HG02759 (cell line): ENCODE data around the gene ZNF319.

Source experiments
- ATAC-seq: cut with Tn5 transposase; IDR thresholded peaks from one replicate; pipeline ENCODE4 v1.9.1; 2021; ENCODE audit warnings: mild to moderate bottlenecking, moderate library complexity; ENCODE audit not compliant: unreplicated experiment

ZNF319 gene

GRCh38 chr16:57999971-58000705, at the start of gene ZNF319:
TSS of gene ZNF319 (minus strand) at chr16:58000672. CDS start at chr16:57998265, 2,407 bp downstream.
- ATAC-seq, result peak; percentile 20

GRCh38 chr16:58049232-58050185, 49.0 kb upstream of the ZNF319 start:
- ATAC-seq, result no peak

GRCh38 chr16:58048494-58049231, 48.2 kb upstream of the ZNF319 start:
- ATAC-seq, result no peak

DNA sequence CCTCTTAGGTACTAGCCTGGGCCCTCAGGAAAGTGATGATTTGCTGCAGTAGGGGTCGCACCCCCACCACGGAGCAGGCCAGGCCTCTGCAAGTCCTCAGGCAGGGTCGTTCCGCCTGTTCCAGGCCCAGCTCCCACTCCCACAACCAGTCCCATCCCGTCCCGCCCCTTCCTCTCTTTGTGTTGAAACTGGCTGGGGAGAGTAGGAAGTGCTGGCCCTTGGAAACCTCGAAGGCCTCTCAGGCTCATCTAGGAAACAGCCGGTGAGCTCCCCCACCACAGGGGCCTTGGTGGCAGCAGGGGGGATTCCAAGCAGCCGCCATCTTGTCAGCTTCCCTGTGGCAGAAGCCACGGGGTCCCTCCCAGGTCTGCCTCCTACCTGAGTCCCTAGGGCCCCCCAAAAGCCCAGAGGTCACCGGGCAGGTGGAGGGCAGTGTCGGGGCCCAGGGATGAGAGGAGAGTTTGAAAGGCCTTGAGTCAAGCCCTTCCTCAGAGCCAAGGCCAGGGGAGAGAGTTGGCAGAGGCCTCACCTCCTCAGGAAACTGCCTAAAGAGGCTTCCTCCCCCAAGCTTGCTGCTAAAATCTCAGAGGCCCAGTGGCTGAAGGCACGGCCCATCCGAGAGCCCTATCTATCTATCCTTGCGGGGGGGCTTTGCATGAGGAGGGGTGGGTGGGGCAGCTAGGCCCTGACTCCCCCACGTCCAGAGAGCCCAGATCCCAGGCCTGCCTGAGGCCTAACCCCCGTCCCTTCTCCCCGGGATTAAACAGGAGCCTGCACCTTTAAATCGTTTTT, 47.3 kb upstream of the ZNF319 start:
- ATAC-seq, result no peak

DNA sequence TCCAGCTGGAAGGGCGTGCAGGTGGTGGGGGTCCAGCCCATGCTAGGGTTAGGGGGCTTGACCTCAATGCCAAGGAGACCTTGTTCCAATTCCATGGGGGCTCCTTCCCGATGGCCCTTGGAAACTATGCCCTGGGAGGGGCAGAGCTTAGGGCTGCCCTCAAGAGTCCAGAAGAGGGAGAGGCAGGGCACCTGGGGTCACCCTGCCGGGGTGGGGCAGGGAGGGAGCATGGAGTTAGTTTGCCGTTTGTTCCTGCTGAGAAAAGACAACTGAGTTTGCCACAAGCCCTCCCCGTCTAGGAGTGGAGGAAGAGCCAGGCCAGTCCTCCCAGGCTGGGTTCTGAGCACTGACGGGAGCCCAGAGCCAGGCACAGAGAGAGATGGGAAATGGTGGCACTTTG, 46.5 kb upstream of the ZNF319 start:
- ATAC-seq, result no peak

DNA sequence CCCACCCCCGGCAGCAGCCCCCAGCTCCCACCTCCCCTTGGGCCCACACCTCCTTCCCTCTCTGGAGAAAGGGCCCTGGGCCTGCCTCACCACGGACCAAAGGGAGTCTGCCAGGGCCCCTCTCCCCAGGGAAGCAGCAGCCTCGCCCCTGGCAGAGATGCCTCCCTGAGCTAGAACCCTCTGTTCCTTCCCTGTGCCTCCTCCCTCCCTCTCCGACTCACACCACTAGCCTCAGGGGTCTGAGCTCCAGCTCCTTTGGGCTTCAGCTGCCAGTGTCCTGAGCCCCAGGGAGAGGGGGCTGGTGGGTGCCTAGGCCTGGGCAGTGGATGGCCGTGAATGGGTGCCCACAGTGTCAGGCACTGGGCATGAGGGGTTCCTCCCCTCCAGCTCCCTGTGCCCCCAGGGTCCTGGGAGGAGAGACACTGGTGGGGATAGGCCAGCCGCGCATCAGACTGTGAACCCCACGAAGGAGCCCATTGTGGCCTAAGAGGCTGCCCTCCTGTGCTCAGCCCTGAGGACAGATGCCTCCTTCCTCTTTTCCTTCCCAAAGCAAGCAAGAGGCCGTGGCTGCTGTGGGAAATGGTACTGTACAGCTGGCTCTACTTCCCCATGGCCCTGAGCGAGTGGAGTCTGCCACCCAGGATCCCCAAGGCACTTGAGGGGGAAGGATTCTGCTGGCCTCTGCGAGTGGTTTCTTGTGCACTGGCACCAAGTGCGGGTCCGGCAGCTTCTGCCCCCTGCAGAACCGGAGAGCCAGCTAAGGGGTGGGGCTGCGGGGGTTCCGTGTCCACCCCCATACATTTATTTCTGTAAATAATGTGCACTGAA, 45.8 kb upstream of the ZNF319 start:
- ATAC-seq, result no peak

GRCh38 chr16:58045096-58045495, 44.6 kb upstream of the ZNF319 start:
- no peak for ATAC-seq

DNA sequence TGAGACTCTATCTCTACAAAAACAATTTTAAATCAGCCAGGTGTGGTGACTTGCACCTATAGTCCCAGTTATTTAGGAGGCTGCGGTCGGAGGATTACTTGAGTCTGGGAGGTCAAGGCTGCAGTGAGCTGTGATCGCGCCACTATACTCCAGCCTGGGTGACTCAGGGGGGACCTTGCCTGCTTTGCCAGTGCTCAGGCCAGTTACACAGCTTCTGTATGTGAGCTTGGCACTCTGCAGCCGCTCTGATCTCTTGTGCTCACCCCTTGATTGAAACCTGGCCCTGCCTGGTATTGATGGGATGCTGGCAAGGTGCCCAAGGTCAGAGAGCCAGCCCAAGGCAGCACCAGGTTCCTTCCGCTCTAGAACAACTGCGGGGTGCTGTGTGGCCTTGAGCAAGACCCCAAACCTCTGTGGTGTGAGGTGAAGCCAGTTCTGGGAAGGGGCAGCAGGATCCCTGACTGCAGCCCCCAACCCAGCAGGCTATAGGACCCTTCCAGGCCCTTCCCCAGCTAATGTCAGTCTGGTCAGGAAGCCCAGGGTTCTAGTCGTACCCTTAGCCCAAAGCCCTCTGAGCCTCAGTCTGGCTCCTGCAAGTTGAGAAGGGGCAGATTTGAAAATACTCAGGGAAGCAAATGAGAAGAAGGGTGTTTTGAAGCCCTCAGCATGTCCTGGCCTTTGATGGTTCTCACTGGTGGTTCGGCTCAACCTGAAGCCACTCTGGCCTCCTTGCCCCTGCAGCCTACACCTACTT, 44.0 kb upstream of the ZNF319 start:
- no peak for ATAC-seq

GRCh38 chr16:58043571-58044155, 43.2 kb upstream of the ZNF319 start:
- no peak for ATAC-seq

GRCh38 chr16:58042886-58043515, 42.5 kb upstream of the ZNF319 start:
- ATAC-seq, result no peak

DNA sequence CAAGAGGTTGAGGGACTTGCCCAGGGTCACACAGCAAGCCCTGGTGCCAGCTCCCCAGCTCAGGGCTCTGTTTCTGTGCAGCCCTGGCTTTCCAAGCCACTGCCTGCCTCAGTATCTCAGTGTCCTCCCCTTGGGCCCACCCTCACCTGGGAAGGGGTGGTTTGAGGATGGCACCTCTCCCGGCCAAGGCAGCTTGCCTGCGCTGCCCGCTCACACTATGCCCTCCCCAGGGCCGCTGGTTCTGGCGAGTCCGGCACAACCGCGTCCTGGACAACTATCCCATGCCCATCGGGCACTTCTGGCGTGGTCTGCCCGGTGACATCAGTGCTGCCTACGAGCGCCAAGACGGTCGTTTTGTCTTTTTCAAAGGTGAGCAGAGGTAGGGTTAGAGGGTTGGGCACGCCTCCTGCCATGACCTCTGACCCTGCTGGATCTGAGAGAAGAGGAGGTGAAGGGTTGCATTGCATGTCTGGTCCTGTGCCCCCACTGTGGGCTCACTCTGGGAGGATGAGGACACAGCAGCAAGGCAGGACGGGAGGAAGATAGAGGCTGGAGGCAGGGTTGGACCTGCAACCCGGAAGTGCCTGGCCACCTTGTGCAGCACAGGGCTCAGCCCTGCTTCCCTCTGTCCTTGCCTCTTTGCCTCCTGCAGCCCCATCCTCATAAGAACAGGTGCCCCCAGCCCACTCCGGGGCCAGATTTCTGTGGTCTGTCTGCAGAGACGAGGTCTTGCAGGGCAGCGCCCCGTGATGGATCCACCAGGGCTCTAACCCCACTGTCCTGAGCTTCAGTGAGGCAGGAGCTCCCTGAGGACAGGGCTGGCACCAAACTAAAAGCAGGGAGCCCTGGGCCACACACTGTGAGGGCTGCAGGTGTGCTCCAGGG, 41.8 kb upstream of the ZNF319 start:
- ATAC-seq, result no peak

DNA sequence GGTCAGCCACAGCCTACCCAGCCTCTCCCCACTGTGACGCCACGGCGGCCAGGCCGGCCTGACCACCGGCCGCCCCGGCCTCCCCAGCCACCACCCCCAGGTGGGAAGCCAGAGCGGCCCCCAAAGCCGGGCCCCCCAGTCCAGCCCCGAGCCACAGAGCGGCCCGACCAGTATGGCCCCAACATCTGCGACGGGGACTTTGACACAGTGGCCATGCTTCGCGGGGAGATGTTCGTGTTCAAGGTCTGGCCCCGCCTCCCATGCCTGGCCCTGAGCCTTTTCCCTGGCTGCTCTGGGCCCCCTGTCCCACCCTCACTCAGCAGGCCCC, 41.1 kb upstream of the ZNF319 start:
- ATAC-seq, result no peak

GRCh38 chr16:58040945-58041627, 40.6 kb upstream of the ZNF319 start:
- no peak for ATAC-seq

DNA sequence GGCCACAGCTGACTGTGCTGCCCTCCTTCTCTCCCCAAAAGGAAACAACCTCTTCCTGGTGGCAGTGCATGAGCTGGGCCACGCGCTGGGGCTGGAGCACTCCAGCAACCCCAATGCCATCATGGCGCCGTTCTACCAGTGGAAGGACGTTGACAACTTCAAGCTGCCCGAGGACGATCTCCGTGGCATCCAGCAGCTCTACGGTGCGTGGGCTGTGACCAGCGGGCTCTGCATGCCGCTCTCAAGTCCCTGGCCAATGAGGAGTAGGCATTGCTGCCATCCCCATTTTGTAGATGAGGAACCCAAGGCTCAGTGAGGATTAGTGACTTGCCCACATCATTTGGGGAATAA, 40.0 kb upstream of the ZNF319 start:
- no peak for ATAC-seq

GRCh38 chr16:58039829-58040495, 39.5 kb upstream of the ZNF319 start:
- ATAC-seq, result no peak

GRCh38 chr16:58038219-58038641, 37.8 kb upstream of the ZNF319 start:
- no peak for ATAC-seq
